Gastrocnemius medialis (tissue), 4 donors: ENCODE measurements around the gene IGSF9. TPM values are rescaled to one million over a fixed set of nuclear protein-coding genes. Genes with fewer than 3 reads are reported as not detected.

ENCODE experiments used
- ATAC-seq, 2 donors: fragments of 150-250 bp; one replicate each; pipeline ENCODE4 v1.9.1; 2016
- DNase-seq, 2 donors: peaks; one replicate each; pipeline ENCODE4 v3.0.0-alpha.2; 2019
- H3K27ac ChIP-seq, 4 donors: fragments of 200-600 bp; sonication (generic); 1 replicate in 1 of 4; 2 replicates in 3 of 4; pipeline ENCODE4 v1.5.1; 2016 to 2018; ENCODE audit warnings: mild to moderate bottlenecking in 2 of 4, moderate library complexity in 1 of 4
- H3K27me3 ChIP-seq, 3 donors: fragments of 200-600 bp; sonication (generic) in 2 of 3; 1 replicate in 1 of 3; 2 replicates in 2 of 3; pipeline versions ENCODE4 v1.5.1 to v1.6.0; 2016 to 2019; ENCODE audit warnings: mild to moderate bottlenecking in 1 of 3, moderate library complexity in 1 of 3
- H3K36me3 ChIP-seq, 2 donors: fragments of 200-600 bp; sonication (generic) in 1 of 2; one replicate each; pipeline ENCODE4 v1.5.1; 2017 to 2018
- H3K4me1 ChIP-seq, 2 donors: fragments of 200-600 bp; sonication (generic) in 1 of 2; one replicate each; pipeline ENCODE4 v1.5.1; 2016 to 2017; ENCODE audit warnings: mild to moderate bottlenecking in 2 of 2
- H3K4me3 ChIP-seq, 4 donors: fragments of 200-600 bp; sonication (generic) in 3 of 4; 1 replicate in 1 of 4; 2 replicates in 3 of 4; pipeline ENCODE4 v1.5.1; 2016 to 2019; ENCODE audit warnings: mild to moderate bottlenecking in 2 of 4
- H3K9me3 ChIP-seq, 3 donors: fragments of 200-600 bp; sonication (generic) in 2 of 3; 1 replicate in 1 of 3; 2 replicates in 2 of 3; pipeline ENCODE4 v1.5.1; 2016 to 2019
- CTCF ChIP-seq, 5 experiments: fragments of 450-650 bp in 3 of 5; fragments of 200-600 bp in 2 of 5; sonication (generic) in 2 of 5; IDR thresholded peaks in 4 of 5; conservative IDR thresholded peaks in 1 of 5; 1 replicate in 4 of 5; 2 replicates in 1 of 5; pipeline ENCODE4 v1.5.1; 2016 to 2019; ENCODE audit warnings: antibody characterized with exemption in 5 of 5, mild to moderate bottlenecking in 3 of 5, moderate library complexity in 3 of 5
- POLR2A ChIP-seq, 2 donors: fragments of 450-650 bp; IDR thresholded peaks; one replicate each; pipeline ENCODE4 v1.6.1; 2017; ENCODE audit warnings: antibody characterized with exemption in 2 of 2, mild to moderate bottlenecking in 2 of 2, moderate library complexity in 2 of 2
- in situ Hi-C, 4 donors: fragments of 200-750 bp; cut with MboI; loops; one replicate each; pipeline versions ENCODE4 v1.15.0 to v1.8.0; 2017; ENCODE audit warnings: low sequenced_read_pairs in 4 of 4
- intact Hi-C: fragments of 100-400 bp; cut with DNase I; formaldehyde crosslinking; loops from one replicate; pipeline ENCODE4 v1.15.1; 2023; ENCODE audit warnings: low total_unique reads
- total RNA-seq, 4 donors: library from RNA; depleted of rRNA; stranded (reverse); fragments of >200 nt; gene quantifications; one replicate each; pipeline versions ENCODE4 v1.1.0 to v1.2.3, GENCODE V29; 2016

IGSF9 gene
- total RNA-seq, 4 donors from 2014 or later = 0.10 to 0.11 TPM; not detected in 2

- no peak overlapping the region for H3K27ac ChIP-seq
- H3K36me3 ChIP-seq = no peaks in the 10 kb centered on the region
- DNase-seq (no peak), ATAC-seq (no peak)
- in situ Hi-C loops (loop anchor here in 1 of 4 donors (10.0 kb wide), 1 partner anchor 62 kb away; no protein-coding TSS in a partner anchor), intact Hi-C loops (no loop called here)
- H3K4me1 ChIP-seq = peaks cover 0 to 15% of the 10 kb centered on the region in 2 donors
- no peak overlapping the region for H3K4me3 ChIP-seq
- peaks cover 24 to 27% (median 24%) of the 10 kb centered on the region in 3 donors for H3K27me3 ChIP-seq
- TF ChIP-seq CTCF (IDR thresholded peaks at IDR 0.05 in 4 of 5, conservative IDR thresholded peaks at IDR 0.05 in 1 of 5) (no peak), POLR2A (IDR thresholded peaks at IDR 0.05) (no peak)
- no peaks in the 10 kb centered on the region for H3K9me3 ChIP-seq
Measured at GRCh38 chr1:159943278-159943640, 2.2 kb downstream of the IGSF9 start.

DNA sequence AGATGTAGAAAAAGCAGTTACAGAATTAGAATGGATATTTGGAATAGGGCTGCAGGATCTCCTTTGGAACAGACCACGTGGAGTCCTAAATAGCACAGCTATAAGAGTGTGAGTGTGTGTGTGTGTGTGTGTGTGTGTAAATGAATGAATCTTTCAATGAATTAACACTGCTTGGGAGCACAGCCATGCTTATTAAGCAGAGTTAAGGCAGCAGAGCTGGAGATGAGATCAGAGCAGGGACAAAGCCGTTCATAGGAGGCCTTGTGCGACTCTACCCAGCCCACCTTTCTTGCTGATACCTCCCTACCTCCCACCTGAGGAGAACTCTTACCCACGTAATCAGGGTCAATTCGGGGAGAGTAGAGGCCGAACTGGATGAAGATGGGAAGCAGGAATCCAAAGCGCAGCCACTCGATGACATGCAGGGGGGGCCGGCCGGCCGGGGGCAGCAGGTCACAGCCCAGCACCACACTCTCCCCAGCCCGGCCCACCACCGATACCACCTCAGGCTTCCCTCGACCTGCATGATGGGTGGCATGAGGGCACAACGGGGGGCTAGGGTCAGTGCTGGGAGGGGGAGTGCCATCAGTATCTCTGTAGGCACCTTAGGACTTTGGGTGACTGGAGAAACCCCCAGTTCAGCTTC is 2.7 kb downstream of the IGSF9 start:
- TF ChIP-seq CTCF (IDR thresholded peaks at IDR 0.05 in 4 of 5, conservative IDR thresholded peaks at IDR 0.05 in 1 of 5) = no peak
- TF ChIP-seq POLR2A (IDR thresholded peaks at IDR 0.05) = no peak
- peaks cover 0 to 15% of the 10 kb centered on the region in 2 donors for H3K4me1 ChIP-seq
- intact Hi-C loops = no loop called here

GRCh38 chr1:159941591-159942560 is 3.5 kb downstream of the IGSF9 start:
- Histone ChIP-seq H3K9me3 (no peaks in the 10 kb centered on the region), H3K4me3 (no peak overlapping the region), H3K27ac (no peak overlapping the region), H3K4me1 (peaks cover 0 to 15% of the 10 kb centered on the region in 2 donors), H3K27me3 (peaks cover 24 to 27% (median 24%) of the 10 kb centered on the region in 3 donors), H3K36me3 (no peaks in the 10 kb centered on the region)
- no peak for DNase-seq
- no peak for TF ChIP-seq POLR2A (IDR thresholded peaks at IDR 0.05)
- no peak for TF ChIP-seq CTCF (IDR thresholded peaks at IDR 0.05 in 4 of 5, conservative IDR thresholded peaks at IDR 0.05 in 1 of 5)
- in situ Hi-C loops = loop anchor here in 1 of 4 donors (10.0 kb wide), 1 partner anchor 63 kb away; no protein-coding TSS in a partner anchor
- intact Hi-C loops = no loop called here
- no peak for ATAC-seq

More for the DNA sequence above, 2.7 kb downstream of the IGSF9 start:
- H3K9me3 ChIP-seq = no peaks in the 10 kb centered on the region
- H3K36me3 ChIP-seq = no peaks in the 10 kb centered on the region
- H3K27me3 ChIP-seq = peaks cover 24 to 27% (median 24%) of the 10 kb centered on the region in 3 donors
- H3K4me3 ChIP-seq = no peak overlapping the region
- in situ Hi-C loops = loop anchor here in 1 of 4 donors (10.0 kb wide), 1 partner anchor 62 kb away; no protein-coding TSS in a partner anchor
- H3K27ac ChIP-seq = no peak overlapping the region
- ATAC-seq (no peak), DNase-seq (no peak)

GRCh38 chr1:159941141-159941540 is 4.3 kb downstream of the IGSF9 start:
- no peak overlapping the region for H3K27ac ChIP-seq
- DNase-seq (no peak), ATAC-seq (no peak)
- H3K4me3 ChIP-seq = no peak overlapping the region
- no peaks in the 10 kb centered on the region for H3K9me3 ChIP-seq
- in situ Hi-C loops (loop anchor here in 1 of 4 donors (10.0 kb wide), 1 partner anchor 64 kb away; no protein-coding TSS in a partner anchor), intact Hi-C loops (no loop called here)
- peaks cover 0 to 15% of the 10 kb centered on the region in 2 donors for H3K4me1 ChIP-seq
- no peaks in the 10 kb centered on the region for H3K36me3 ChIP-seq
- TF ChIP-seq CTCF (IDR thresholded peaks at IDR 0.05 in 4 of 5, conservative IDR thresholded peaks at IDR 0.05 in 1 of 5) = no peak
- no peak for TF ChIP-seq POLR2A (IDR thresholded peaks at IDR 0.05)
- peaks cover 24 to 27% (median 24%) of the 10 kb centered on the region in 3 donors for H3K27me3 ChIP-seq
